Sigmoid colon (tissue), 3 donors: ENCODE results near the gene TEX35.

Source experiments
- POLR2A ChIP-seq, 2 donors: fragments of 450-650 bp; IDR thresholded peaks; one replicate each; pipeline ENCODE4 v1.6.1; 2016; ENCODE audit warnings: antibody characterized with exemption in 2 of 2, mild to moderate bottlenecking in 2 of 2, moderate library complexity in 2 of 2
- TF ChIP-seq, protein P1 (sequence below), 4 experiments: fragments of 450-650 bp in 3 of 4; fragments of 200-600 bp in 1 of 4; IDR thresholded peaks; one replicate each; pipeline ENCODE4 v1.5.1; 2016 to 2019; ENCODE audit warnings: antibody characterized with exemption in 4 of 4, mild to moderate bottlenecking in 3 of 4, moderate library complexity in 2 of 4

DNA sequence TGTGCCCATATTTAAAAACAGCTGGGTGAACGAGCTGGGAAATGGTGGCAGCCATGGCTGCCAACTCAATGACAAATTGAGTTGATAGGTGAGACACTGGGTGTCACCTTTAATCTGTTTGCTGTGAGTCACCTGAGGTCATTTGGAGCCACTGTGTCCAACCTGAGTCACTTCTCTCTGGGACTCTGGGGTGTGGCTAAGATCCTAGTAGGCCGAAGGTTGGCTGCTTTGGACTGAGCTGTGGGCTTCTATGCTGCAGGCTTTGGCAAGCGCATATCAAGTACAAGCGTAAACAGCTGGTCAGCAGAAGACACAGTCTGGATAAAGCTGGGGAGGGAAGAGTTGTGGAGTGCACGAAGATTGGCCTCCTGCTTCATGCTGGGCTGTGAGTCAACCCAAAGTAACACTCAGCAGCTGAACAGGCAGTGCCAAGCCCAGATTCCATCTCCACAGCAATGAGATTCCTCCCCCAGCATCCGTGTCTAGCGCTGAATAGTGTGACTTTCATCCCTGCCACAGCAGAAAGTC lies 24.0 kb downstream of the TEX35 start:
- TF ChIP-seq, protein P1, sequence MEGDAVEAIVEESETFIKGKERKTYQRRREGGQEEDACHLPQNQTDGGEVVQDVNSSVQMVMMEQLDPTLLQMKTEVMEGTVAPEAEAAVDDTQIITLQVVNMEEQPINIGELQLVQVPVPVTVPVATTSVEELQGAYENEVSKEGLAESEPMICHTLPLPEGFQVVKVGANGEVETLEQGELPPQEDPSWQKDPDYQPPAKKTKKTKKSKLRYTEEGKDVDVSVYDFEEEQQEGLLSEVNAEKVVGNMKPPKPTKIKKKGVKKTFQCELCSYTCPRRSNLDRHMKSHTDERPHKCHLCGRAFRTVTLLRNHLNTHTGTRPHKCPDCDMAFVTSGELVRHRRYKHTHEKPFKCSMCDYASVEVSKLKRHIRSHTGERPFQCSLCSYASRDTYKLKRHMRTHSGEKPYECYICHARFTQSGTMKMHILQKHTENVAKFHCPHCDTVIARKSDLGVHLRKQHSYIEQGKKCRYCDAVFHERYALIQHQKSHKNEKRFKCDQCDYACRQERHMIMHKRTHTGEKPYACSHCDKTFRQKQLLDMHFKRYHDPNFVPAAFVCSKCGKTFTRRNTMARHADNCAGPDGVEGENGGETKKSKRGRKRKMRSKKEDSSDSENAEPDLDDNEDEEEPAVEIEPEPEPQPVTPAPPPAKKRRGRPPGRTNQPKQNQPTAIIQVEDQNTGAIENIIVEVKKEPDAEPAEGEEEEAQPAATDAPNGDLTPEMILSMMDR (IDR thresholded peaks at IDR 0.05): no peak
- TF ChIP-seq POLR2A (IDR thresholded peaks at IDR 0.05): no peak
